Liver (tissue), 9 donors: ENCODE measurements around the gene THRA. TPM values are rescaled to one million over a fixed set of nuclear protein-coding genes. Genes with fewer than 3 reads are reported as not detected.

Experiments used
- DNase-seq: peaks from one replicate; pipeline ENCODE4 v3.0.0-alpha.2; 2017; ENCODE audit warnings: low spot score
- H3K27ac ChIP-seq, 2 donors: one replicate each; pipeline ENCODE4 v1.7.0; 2013; ENCODE audit warnings: inconsistent platforms in 2 of 2, low read length in 2 of 2, control low read depth in 1 of 2, low read depth in 1 of 2, mild to moderate bottlenecking in 1 of 2
- H3K27me3 ChIP-seq, 4 donors: one replicate each; pipeline versions ENCODE4 v1.6.1 to v1.7.0; 2013; ENCODE audit warnings: low read length in 3 of 4, inconsistent platforms in 1 of 4, mild to moderate bottlenecking in 1 of 4, moderate library complexity in 1 of 4; ENCODE audit not compliant: control insufficient read depth in 4 of 4, insufficient read depth in 4 of 4
- H3K36me3 ChIP-seq, 4 donors: one replicate each; pipeline versions ENCODE4 v1.6.1 to v1.7.0; 2013; ENCODE audit warnings: low read length in 3 of 4, mild to moderate bottlenecking in 3 of 4, low read depth in 1 of 4, moderate library complexity in 1 of 4; ENCODE audit not compliant: control insufficient read depth in 4 of 4, insufficient read depth in 3 of 4
- H3K4me1 ChIP-seq, 4 donors: one replicate each; pipeline versions ENCODE4 v1.6.1 to v1.7.0; 2013; ENCODE audit warnings: low read length in 3 of 4, mild to moderate bottlenecking in 3 of 4, moderate library complexity in 1 of 4; ENCODE audit not compliant: control insufficient read depth in 4 of 4, insufficient read depth in 4 of 4
- H3K4me3 ChIP-seq, 3 donors: one replicate each; pipeline versions ENCODE4 v1.6.1 to v1.7.0; 2013; ENCODE audit warnings: low read length in 3 of 3, control low read depth in 1 of 3, low read depth in 1 of 3, mild to moderate bottlenecking in 1 of 3
- H3K9ac ChIP-seq, 2 donors: one replicate each; pipeline ENCODE4 v1.7.0; 2013; ENCODE audit warnings: low read length in 2 of 2, mild to moderate bottlenecking in 2 of 2, moderate library complexity in 2 of 2, control low read depth in 1 of 2, low read depth in 1 of 2
- H3K9me3 ChIP-seq, 4 donors: one replicate each; pipeline versions ENCODE4 v1.6.1 to v1.7.0; 2013; ENCODE audit warnings: low read length in 3 of 4; ENCODE audit not compliant: control insufficient read depth in 4 of 4
- EGR1 ChIP-seq, 2 donors: IDR thresholded peaks; 2 replicates each; pipeline ENCODE4 v1.6.1; 2016 to 2018; ENCODE audit warnings: antibody characterized with exemption in 2 of 2, low read depth in 2 of 2
- FOXA1 ChIP-seq: IDR thresholded peaks from 2 replicates; pipeline ENCODE4 v1.6.1; 2016; ENCODE audit warnings: antibody characterized with exemption
- FOXA2 ChIP-seq: IDR thresholded peaks from 2 replicates; pipeline ENCODE4 v1.6.1; 2016; ENCODE audit warnings: antibody characterized with exemption
- GABPA ChIP-seq, 2 donors: IDR thresholded peaks in 1 of 2; conservative IDR thresholded peaks in 1 of 2; 2 replicates each; pipeline ENCODE4 v1.6.1; 2016; ENCODE audit warnings: antibody characterized with exemption in 2 of 2, mild to moderate bottlenecking in 1 of 2, moderate library complexity in 1 of 2
- HNF4A ChIP-seq, 2 donors: conservative IDR thresholded peaks; 2 replicates each; pipeline ENCODE4 v1.6.1; 2016; ENCODE audit warnings: antibody characterized with exemption in 2 of 2, mild to moderate bottlenecking in 2 of 2
- HNF4G ChIP-seq: IDR thresholded peaks from 2 replicates; pipeline ENCODE4 v1.6.1; 2016; ENCODE audit warnings: antibody characterized with exemption
- JUND ChIP-seq, 2 donors: IDR thresholded peaks; 2 replicates each; pipeline ENCODE4 v1.6.1; 2016; ENCODE audit warnings: antibody characterized with exemption in 2 of 2
- NR2F2 ChIP-seq: IDR thresholded peaks from 2 replicates; pipeline ENCODE4 v1.6.1; 2016; ENCODE audit warnings: antibody characterized with exemption
- RAD21 ChIP-seq, 2 donors: IDR thresholded peaks; 2 replicates each; pipeline ENCODE4 v1.6.1; 2016; ENCODE audit warnings: antibody characterized with exemption in 2 of 2, mild to moderate bottlenecking in 2 of 2
- RXRA ChIP-seq, 2 donors: IDR thresholded peaks; 2 replicates each; pipeline ENCODE4 v1.6.1; 2017 to 2018; ENCODE audit warnings: antibody characterized with exemption in 2 of 2, mild to moderate bottlenecking in 1 of 2
- SP1 ChIP-seq: IDR thresholded peaks from 2 replicates; pipeline ENCODE4 v1.6.1; 2018; ENCODE audit warnings: antibody characterized with exemption, mild to moderate bottlenecking
- TAF1 ChIP-seq: conservative IDR thresholded peaks from 2 replicates; pipeline ENCODE4 v1.6.1; 2016; ENCODE audit warnings: antibody characterized with exemption, mild to moderate bottlenecking
- YY1 ChIP-seq: IDR thresholded peaks from 2 replicates; pipeline ENCODE4 v1.6.1; 2016; ENCODE audit warnings: antibody characterized with exemption, mild to moderate bottlenecking
- WGBS: extraction: QIAGEN DNeasy Blood & Tissue Kit; methylation state at CpG from one replicate; pipeline ENCODE4 v1.1.7; 2013; 5-methylcytosine and 5-hydroxymethylcytosine counted together
- polyA plus RNA-seq, 2 donors: library from polyadenylated mRNA; stranded (reverse) in 1 of 2; unstranded in 1 of 2; fragments of 200-250 nt in 1 of 2; fragments of >200 nt in 1 of 2; fragmentation: Nextera tagmentation in 1 of 2; extraction: Ambion mirVana in 1 of 2; gene quantifications; one replicate each; pipeline versions ENCODE4 v1.2.1 to v1.2.3, GENCODE V29; 2013 to 2015
- total RNA-seq, 2 donors: library from RNA; depleted of rRNA; stranded (reverse); fragments of >200 nt; gene quantifications; one replicate each; pipeline ENCODE4 v1.2.3, GENCODE V29; 2014
- TF ChIP-seq, protein P1 (sequence below): IDR thresholded peaks from 2 replicates; pipeline ENCODE4 v1.6.1; 2016; ENCODE audit warnings: antibody characterized with exemption, mild to moderate bottlenecking
- TF ChIP-seq, protein P2 (sequence below): IDR thresholded peaks from 2 replicates; pipeline ENCODE4 v1.6.1; 2016; ENCODE audit warnings: antibody characterized with exemption
- TF ChIP-seq, protein P3 (sequence below): fragments of 150-350 bp; IDR thresholded peaks from 2 replicates; pipeline ENCODE4 v1.5.1; 2017; ENCODE audit warnings: improper control_type of control experiment, low read depth, low read length; ENCODE audit not compliant: missing input control
- TF ChIP-seq, protein P4 (sequence below): IDR thresholded peaks from 2 replicates; pipeline ENCODE4 v1.6.1; 2016; ENCODE audit warnings: antibody characterized with exemption
- TF ChIP-seq, protein P5 (sequence below): IDR thresholded peaks from 2 replicates; pipeline ENCODE4 v1.6.1; 2016; ENCODE audit warnings: antibody characterized with exemption
- donor health status: healthy.
- donor health status: healthy.
- donor health status: healthy.
- donor health status: healthy.
- donor health status: healthy.

The THRA gene
- total and polyA plus RNA-seq, 4 donors = 3.2 to 10.3 (median 7.4) TPM

DNA sequence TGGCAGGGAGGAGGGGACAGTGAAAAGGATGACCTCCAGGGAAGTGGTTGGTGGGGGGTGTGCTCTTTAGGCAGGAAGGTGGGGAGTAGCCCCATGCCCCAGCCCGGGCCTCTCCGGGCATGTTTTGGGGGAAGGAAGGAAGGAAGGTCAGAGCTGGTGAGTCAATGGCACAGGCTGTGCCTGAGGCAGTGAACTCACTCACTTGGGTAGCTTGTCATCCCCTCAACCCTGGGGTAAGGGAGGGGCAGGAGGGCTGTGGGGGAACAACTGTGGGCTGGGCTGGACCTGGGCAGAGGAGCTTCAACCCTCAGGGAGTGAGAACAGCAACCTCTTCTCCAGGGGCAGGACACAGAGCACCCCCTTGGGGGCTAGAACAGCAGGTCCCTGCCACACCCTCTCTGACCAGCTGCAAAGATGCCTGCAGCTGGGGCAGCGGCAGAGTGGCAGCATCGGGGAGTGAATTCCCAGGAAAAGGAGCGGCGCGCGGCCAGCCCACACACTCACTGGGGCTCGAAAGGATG is 41.3 kb upstream of the THRA start:
- TF ChIP-seq HNF4G (no peak), RXRA (IDR thresholded peaks at IDR 0.05) (no peak), FOXA1 (no peak), YY1 (no peak), JUND (IDR thresholded peaks at IDR 0.05) (no peak), TAF1 (no peak), GABPA (IDR thresholded peaks at IDR 0.05 in 1 of 2, conservative IDR thresholded peaks at IDR 0.05 in 1 of 2) (no peak), HNF4A (conservative IDR thresholded peaks at IDR 0.05) (no peak), NR2F2 (no peak), EGR1 (IDR thresholded peaks at IDR 0.05; ENCODE audit: low read depth in 2 of 2) (no peak), FOXA2 (no peak), RAD21 (IDR thresholded peaks at IDR 0.05) (no peak), SP1 (no peak)
- TF ChIP-seq, protein P1, sequence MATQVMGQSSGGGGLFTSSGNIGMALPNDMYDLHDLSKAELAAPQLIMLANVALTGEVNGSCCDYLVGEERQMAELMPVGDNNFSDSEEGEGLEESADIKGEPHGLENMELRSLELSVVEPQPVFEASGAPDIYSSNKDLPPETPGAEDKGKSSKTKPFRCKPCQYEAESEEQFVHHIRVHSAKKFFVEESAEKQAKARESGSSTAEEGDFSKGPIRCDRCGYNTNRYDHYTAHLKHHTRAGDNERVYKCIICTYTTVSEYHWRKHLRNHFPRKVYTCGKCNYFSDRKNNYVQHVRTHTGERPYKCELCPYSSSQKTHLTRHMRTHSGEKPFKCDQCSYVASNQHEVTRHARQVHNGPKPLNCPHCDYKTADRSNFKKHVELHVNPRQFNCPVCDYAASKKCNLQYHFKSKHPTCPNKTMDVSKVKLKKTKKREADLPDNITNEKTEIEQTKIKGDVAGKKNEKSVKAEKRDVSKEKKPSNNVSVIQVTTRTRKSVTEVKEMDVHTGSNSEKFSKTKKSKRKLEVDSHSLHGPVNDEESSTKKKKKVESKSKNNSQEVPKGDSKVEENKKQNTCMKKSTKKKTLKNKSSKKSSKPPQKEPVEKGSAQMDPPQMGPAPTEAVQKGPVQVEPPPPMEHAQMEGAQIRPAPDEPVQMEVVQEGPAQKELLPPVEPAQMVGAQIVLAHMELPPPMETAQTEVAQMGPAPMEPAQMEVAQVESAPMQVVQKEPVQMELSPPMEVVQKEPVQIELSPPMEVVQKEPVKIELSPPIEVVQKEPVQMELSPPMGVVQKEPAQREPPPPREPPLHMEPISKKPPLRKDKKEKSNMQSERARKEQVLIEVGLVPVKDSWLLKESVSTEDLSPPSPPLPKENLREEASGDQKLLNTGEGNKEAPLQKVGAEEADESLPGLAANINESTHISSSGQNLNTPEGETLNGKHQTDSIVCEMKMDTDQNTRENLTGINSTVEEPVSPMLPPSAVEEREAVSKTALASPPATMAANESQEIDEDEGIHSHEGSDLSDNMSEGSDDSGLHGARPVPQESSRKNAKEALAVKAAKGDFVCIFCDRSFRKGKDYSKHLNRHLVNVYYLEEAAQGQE = no peak
- TF ChIP-seq, protein P2, sequence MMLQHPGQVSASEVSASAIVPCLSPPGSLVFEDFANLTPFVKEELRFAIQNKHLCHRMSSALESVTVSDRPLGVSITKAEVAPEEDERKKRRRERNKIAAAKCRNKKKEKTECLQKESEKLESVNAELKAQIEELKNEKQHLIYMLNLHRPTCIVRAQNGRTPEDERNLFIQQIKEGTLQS = no peak
- TF ChIP-seq, protein P3, sequence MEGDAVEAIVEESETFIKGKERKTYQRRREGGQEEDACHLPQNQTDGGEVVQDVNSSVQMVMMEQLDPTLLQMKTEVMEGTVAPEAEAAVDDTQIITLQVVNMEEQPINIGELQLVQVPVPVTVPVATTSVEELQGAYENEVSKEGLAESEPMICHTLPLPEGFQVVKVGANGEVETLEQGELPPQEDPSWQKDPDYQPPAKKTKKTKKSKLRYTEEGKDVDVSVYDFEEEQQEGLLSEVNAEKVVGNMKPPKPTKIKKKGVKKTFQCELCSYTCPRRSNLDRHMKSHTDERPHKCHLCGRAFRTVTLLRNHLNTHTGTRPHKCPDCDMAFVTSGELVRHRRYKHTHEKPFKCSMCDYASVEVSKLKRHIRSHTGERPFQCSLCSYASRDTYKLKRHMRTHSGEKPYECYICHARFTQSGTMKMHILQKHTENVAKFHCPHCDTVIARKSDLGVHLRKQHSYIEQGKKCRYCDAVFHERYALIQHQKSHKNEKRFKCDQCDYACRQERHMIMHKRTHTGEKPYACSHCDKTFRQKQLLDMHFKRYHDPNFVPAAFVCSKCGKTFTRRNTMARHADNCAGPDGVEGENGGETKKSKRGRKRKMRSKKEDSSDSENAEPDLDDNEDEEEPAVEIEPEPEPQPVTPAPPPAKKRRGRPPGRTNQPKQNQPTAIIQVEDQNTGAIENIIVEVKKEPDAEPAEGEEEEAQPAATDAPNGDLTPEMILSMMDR = no peak
- TF ChIP-seq, protein P4, sequence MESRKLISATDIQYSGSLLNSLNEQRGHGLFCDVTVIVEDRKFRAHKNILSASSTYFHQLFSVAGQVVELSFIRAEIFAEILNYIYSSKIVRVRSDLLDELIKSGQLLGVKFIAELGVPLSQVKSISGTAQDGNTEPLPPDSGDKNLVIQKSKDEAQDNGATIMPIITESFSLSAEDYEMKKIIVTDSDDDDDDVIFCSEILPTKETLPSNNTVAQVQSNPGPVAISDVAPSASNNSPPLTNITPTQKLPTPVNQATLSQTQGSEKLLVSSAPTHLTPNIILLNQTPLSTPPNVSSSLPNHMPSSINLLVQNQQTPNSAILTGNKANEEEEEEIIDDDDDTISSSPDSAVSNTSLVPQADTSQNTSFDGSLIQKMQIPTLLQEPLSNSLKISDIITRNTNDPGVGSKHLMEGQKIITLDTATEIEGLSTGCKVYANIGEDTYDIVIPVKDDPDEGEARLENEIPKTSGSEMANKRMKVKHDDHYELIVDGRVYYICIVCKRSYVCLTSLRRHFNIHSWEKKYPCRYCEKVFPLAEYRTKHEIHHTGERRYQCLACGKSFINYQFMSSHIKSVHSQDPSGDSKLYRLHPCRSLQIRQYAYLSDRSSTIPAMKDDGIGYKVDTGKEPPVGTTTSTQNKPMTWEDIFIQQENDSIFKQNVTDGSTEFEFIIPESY = no peak
- TF ChIP-seq, protein P5, sequence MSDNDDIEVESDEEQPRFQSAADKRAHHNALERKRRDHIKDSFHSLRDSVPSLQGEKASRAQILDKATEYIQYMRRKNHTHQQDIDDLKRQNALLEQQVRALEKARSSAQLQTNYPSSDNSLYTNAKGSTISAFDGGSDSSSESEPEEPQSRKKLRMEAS = no peak
- DNase-seq = no peak
- no peak overlapping the region for H3K4me3 ChIP-seq
- no peaks in the 10 kb centered on the region for H3K27me3 ChIP-seq
- H3K27ac ChIP-seq = no peak overlapping the region
- 92% methylated on average over 9 of the region's 9 CpGs for WGBS
- no peak overlapping the region for H3K9ac ChIP-seq
- H3K4me1 ChIP-seq = peaks cover 0 to 14% (median 2%) of the 10 kb centered on the region in 4 donors
- no peaks in the 10 kb centered on the region for H3K9me3 ChIP-seq
- H3K36me3 ChIP-seq = peaks cover 5 to 32% (median 12%) of the 10 kb centered on the region in 4 donors
